ENCODE measurements around the gene EGFL7. TPM values are rescaled to one million over a fixed set of nuclear protein-coding genes. Genes with fewer than 3 reads are reported as not detected.

Gene EGFL7
- total and polyA plus RNA-seq, 10 of the 15 experiments (the other 5 are each of a cell fraction or from before 2014, with no cell fraction given): 0.06 to 0.46 (median 0.19) TPM; not detected in 5

- ChIA-PET SMC1A (ENCODE audit: uncharacterized antibody, unreplicated experiment) (no interaction called here), RAD21 (ENCODE audit: unreplicated experiment) (no interaction called here)
These were observed 41.5 kb upstream of the EGFL7 start for GRCh38 chr9:136621019-136621733.

More at GRCh38 chr9:136621019-136621733, 41.5 kb upstream of the EGFL7 start:
- Histone ChIP-seq H3K79me2 (ENCODE audit: control insufficient read depth, insufficient read depth, low read length) (no peaks in the 10 kb centered on the region), H2AFZ (ENCODE audit: control insufficient read depth, low read depth, low read length) (no peak overlapping the region), H3K36me3 (ENCODE audit: control insufficient read depth in 2 of 2, insufficient read depth in 2 of 2, low read length in 1 of 2) (no peaks in the 10 kb centered on the region), H3K4me1 (ENCODE audit: control insufficient read depth, insufficient read depth, low read length) (peaks cover 22% of the 10 kb centered on the region), H3K4me3 (no peak overlapping the region), H3K9ac (ENCODE audit: control insufficient read depth, insufficient read depth, low read length) (no peak overlapping the region), H3K4me2 (ENCODE audit: control insufficient read depth, insufficient read depth) (no peak overlapping the region), H4K20me1 (ENCODE audit: control insufficient read depth, insufficient read depth) (no peaks in the 10 kb centered on the region), H3K27me3 (replicated peaks in 1 of 2; ENCODE audit: control insufficient read depth in 2 of 2, insufficient read depth in 2 of 2, low read length in 1 of 2) (no peaks in the 10 kb centered on the region), H3K27ac (ENCODE audit: control insufficient read depth, insufficient read depth) (no peak overlapping the region), H3K9me3 (replicated peaks; ENCODE audit: control insufficient read depth, insufficient read depth, low read length) (no peaks in the 10 kb centered on the region)
- FAIRE-seq (no peak), DNase-seq (ENCODE audit: low read depth, low spot score) (no peak), ATAC-seq (no peak)
- intact Hi-C loops (cut with micrococcal nuclease; ENCODE audit: unreplicated experiment): no loop called here
- 39% methylated on average over 31 of the region's 34 CpGs for WGBS (ENCODE audit: insufficient coverage, insufficient replicate concordance, low lambda C conversion rate, missing lambda C conversion rate)
- ChIA-PET POLR2A (no interaction called here), CTCF (no interaction called here)
- BruUV-seq (replicated peaks): no TSS peak
- TF ChIP-seq BHLHE40 (IDR thresholded peaks at IDR 0.05; ENCODE audit: borderline replicate concordance in 1 of 2, low read depth in 2 of 2, low read length in 1 of 2) (no peak), TCF3 (IDR thresholded peaks at IDR 0.05; ENCODE audit: borderline replicate concordance, insufficient read depth, low read depth, low read length) (no peak), NRF1 (conservative IDR thresholded peaks at IDR 0.05; ENCODE audit: low read depth, low read length) (no peak), GATAD2B (conservative IDR thresholded peaks at IDR 0.05; ENCODE audit: low read depth) (no peak), SIN3A (IDR thresholded peaks at IDR 0.05; ENCODE audit: low read depth, low read length) (no peak), POLR2AphosphoS5 (IDR thresholded peaks at IDR 0.05; ENCODE audit: low read length) (no peak), ZNF207 (IDR thresholded peaks at IDR 0.05; ENCODE audit: borderline replicate concordance) (no peak), FOXM1 (IDR thresholded peaks at IDR 0.05; ENCODE audit: low read depth, low read length) (no peak), FOS (IDR thresholded peaks at IDR 0.05; ENCODE audit: borderline replicate concordance, extremely low read depth, insufficient read length) (no peak), ZNF24 (IDR thresholded peaks at IDR 0.05) (no peak), ATF7 (IDR thresholded peaks at IDR 0.05; ENCODE audit: low read depth) (no peak), RELA (IDR thresholded peaks at IDR 0.05; ENCODE audit: borderline replicate concordance, partially characterized antibody) (no peak)
- TF ChIP-seq, protein P1, sequence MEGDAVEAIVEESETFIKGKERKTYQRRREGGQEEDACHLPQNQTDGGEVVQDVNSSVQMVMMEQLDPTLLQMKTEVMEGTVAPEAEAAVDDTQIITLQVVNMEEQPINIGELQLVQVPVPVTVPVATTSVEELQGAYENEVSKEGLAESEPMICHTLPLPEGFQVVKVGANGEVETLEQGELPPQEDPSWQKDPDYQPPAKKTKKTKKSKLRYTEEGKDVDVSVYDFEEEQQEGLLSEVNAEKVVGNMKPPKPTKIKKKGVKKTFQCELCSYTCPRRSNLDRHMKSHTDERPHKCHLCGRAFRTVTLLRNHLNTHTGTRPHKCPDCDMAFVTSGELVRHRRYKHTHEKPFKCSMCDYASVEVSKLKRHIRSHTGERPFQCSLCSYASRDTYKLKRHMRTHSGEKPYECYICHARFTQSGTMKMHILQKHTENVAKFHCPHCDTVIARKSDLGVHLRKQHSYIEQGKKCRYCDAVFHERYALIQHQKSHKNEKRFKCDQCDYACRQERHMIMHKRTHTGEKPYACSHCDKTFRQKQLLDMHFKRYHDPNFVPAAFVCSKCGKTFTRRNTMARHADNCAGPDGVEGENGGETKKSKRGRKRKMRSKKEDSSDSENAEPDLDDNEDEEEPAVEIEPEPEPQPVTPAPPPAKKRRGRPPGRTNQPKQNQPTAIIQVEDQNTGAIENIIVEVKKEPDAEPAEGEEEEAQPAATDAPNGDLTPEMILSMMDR (IDR thresholded peaks at IDR 0.05 in 2 of 3, conservative IDR thresholded peaks at IDR 0.05 in 1 of 3; ENCODE audit: control insufficient read depth in 2 of 3, extremely low read depth in 1 of 3, insufficient read depth in 1 of 3, low read depth in 3 of 3, low read length in 3 of 3): no peak
- in situ Hi-C loops (cut with MboI): no loop called here

Data from GM12878 (cell line).